GM19324 (cell line): ENCODE data around the gene LTB4R2.

Experiments used
- ATAC-seq: cut with Tn5 transposase; IDR thresholded peaks from one replicate; pipeline ENCODE4 v1.9.1; 2021; ENCODE audit warnings: mild to moderate bottlenecking, moderate library complexity; ENCODE audit not compliant: unreplicated experiment, low FRiP score

LTB4R2 gene

DNA sequence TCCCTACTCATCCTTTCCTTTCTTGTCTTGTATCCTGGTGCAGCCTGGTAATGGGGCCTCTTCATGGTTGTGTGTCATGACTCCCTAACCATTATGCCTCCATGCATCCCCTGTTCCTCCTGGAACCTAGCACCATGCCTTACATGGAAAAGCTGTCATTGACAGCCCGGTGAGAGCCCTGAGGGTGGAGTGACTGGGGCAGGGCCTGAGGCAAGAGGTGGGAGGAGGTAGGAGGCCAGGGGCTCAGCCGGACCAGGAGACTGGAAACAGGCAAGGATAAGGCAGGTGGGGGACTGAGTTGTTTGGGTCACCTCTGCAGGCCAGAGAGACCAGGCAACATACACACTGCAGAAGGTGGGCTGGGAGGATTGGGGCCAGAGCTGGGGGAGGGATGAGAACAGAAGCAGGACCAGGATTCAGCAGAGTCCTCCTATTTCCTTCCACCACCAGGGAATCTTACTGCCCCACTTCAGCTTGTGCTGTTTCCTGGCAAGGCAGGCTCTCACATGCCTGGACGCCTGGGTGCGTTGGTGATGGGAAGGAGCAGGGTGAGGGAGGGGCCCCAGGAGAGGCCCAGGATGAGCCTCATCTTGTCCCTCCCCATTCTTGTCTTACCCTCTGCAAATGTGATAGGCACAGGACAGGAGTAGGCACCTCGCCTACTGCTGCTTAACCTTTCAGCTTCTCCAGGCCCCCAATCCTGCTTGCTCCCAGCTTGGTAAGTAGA is at the start of gene LTB4R2:
LTB4R2 (plus strand) TSS at position 603 of the 727 bp plus-strand sequence. CDS start 525 bp downstream, outside the sequence.
- ATAC-seq = no peak

DNA sequence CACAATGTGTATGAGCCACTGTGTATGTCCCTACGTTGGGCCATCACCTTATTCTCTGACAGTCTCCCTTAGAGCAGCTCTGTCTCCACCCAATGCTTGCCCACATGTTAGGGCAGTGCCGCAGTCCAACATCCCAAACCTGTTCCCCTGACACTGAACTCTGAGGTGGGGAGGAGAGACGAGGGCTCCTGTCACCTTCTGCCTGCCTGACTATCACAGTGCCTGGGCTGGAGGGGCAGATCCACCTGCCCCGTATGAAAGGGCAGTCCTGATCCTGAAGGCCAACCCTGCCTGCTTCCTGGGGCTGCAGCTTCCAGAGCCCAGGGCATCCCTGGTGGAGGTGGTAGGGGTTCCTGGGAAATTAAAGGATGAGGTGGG is 49.2 kb upstream of the LTB4R2 start:
- ATAC-seq = no peak

GRCh38 chr14:24261256-24261968 is 48.5 kb upstream of the LTB4R2 start:
- no peak for ATAC-seq

GRCh38 chr14:24261969-24262327 is 48.0 kb upstream of the LTB4R2 start:
- ATAC-seq = no peak

DNA sequence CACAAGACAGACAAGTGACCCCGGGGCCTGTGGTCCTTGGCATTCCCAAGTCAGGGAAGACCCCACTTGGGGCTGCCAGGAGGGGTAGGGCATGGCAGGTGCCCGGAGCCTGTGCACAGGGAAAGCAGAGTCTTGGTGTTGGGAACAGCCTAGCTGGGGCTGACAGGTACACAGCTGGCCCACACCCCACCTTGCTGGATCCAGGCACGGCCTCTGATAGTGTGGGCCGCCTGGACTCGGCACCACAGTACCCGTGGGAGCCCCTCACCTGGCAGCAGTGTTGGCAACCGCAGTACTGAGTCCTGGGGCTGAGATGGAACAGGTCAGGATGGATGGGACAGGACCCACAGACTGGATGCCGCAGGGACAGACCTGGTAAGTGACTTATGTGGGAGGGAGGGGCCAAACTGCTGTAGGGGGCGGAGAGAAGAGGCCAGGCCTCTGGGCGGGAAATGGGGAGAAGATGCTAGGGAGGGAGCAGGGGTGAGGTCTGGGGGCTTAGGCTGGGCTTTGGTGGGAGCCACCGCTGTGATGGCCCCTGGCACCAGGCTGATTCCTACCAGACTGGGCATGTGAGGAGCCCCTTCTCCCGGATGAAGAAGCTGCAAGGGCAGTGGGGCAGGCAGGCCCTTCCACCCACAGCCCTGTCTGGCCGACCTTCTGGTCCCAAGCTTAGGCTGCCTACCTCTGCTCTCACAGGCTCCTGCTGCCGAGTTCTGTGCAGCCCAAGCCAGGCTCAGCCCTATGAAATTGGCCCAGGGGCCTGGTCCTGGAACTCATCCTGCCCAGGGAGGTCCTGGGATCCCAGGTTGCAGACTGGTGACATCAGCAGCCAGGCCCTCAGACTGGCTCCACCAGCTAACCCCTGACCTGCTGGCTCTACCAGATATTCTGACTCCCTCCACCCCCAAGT is 46.9 kb upstream of the LTB4R2 start, which contains the start of gene TGM1:
TGM1 (minus strand) TSS at position 357 of the 913 bp plus-strand sequence. CDS start 825 bp downstream, outside the sequence.
- no peak for ATAC-seq

DNA sequence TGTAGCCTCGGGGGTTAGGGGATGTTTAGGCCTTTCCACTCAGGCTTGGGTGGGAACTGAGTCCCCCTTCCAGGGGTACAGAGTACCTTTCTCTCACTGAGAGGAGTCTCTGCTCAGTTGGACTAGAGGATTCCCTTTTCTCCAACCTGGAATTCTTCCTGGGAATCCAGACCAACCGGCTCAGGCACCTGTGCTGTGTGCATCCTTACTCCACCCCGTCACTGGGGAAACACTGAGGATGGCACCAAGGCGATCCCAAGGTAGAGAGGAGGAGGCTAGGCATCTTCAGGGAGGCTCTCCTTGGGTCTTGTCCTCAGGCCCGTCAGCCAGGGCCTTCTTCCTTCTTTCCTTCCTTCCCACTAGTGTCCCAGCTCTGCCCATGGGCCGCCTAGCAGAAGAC is 46.1 kb upstream of the LTB4R2 start:
- ATAC-seq = no peak

- ATAC-seq = no peak
These were observed 45.6 kb upstream of the LTB4R2 start for GRCh38 chr14:24264298-24264697.

DNA sequence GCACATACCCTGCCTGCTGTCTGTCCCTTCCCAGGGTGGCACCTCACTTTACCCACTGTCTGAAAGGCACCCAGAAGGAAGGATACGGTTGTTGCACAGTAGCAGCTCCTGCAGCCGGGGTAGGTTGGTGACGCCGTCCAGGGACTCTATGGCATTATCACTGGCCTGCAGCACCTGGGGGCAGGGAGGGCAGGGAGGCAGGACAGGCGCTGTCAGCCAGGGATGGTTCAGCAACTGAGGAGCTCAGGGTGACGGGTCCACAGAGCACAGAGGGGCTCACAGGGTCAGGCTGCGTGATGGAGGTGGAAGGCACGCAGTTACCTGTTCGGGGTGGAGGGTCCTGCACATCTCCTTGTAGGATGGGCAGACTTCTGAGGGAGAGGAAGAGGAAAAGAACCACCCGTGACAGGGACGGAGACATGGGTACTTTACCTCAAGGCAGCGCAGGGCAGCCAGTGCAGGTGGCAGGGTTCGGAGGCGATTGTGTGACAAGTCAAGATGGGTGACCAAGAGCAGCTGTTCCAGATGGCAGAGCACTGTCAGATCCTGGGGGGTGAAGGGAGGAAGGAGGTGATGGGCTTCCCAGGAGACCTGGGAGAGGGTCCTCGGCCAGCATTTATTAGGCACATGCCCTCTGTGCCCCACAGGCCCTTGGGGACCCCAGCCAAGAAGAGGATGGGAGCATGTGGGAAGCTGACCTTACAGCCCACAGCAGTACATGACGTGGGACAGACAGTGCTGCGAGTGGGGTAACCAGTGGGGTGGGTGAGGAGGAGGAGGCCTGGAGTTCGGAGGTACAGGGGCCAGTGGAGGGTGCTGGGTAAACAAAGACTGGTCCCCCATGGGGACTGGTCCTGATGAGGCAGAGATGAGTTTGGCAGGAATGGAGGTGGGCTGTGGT is 43.3 kb upstream of the LTB4R2 start:
- ATAC-seq = no peak

DNA sequence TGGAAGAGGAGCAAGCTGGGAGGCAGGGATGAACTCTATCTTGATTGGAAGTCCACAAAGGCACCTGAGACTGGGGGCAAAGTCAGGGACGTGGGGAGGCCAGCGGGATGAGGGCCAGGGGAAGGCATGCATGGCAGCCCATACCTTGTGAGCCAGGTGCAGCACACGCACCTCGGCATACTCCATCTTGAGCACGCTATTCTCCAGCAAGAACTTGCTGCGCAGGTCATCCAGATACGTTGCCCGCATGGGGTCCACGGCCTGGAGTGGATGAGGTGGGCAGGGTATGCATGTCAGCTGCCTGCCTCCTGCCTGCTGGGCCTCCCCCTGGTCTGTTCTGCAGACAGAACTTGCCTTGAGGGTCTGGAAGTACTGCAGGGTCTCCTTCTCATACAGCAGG is 42.4 kb upstream of the LTB4R2 start:
- no peak for ATAC-seq

DNA sequence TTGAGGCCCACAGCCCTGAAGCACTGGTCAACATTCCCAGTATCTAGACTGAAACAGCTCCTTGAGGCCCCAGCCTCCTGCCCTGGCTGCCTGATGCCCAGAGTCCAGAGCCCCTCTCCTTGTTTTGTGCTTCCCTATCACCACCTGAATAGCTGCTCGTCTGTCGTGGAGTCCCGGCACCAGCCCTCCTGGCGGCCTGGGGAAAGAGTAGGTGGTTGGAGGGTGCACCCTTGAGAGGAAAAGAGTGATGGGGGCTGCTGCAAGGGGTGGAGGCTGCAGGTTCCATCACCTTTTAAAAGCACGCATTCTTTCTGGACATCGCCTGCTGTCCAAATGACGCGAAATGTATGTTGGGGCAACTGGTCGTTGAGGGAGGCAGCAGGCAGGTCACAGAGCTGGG is 41.7 kb upstream of the LTB4R2 start:
- no peak for ATAC-seq

DNA sequence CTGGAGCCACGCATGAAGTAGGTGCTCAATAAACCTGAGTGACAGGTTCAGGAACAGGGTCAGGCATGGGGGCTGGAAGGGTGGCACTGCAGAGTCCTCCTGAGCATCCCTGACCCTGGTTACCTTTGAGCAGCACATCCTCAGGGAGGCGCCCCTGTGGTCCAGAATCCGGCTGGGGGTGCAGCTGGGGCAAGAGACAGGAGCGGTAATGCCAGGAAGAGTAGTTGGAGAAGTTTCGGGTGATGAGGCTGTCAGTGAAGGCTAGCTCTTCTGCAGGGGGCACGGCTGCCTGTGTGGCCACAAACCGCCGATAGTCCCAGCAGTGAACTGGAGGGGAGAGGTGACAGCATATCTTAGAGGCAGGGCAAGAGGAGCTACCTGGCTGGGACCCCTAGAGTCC is 40.6 kb upstream of the LTB4R2 start:
- ATAC-seq = no peak

- no peak for ATAC-seq
These were observed 39.9 kb upstream of the LTB4R2 start for GRCh38 chr14:24269910-24270536.

DNA sequence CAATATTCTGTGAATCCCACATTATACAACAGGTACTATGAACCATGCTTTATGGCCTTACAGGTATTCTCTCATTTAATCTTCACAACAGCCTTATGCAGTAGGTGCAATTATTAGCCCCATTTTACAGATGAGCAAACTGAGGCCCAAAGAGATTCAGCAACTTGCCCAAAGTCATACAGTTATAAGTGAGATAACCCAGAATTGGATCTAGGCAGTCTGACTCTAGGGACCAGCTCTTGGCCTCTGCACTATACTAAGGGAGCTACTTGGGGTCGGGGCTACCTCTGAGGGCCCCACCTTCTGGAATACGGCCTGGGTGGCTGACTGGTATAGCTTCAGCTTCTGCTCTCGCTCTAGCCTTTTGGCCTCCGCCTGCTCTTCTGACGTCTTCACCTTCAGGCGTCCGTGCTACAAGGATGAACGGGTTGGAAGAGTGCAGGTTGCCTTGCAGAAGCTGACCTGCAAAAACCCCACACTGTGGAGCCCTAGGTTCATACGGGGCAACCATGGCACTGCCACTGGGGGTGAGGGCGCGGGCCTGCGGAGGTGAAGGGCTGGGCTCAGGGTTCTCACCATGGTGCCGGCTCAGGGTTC is 39.3 kb upstream of the LTB4R2 start:
- no peak for ATAC-seq

DNA sequence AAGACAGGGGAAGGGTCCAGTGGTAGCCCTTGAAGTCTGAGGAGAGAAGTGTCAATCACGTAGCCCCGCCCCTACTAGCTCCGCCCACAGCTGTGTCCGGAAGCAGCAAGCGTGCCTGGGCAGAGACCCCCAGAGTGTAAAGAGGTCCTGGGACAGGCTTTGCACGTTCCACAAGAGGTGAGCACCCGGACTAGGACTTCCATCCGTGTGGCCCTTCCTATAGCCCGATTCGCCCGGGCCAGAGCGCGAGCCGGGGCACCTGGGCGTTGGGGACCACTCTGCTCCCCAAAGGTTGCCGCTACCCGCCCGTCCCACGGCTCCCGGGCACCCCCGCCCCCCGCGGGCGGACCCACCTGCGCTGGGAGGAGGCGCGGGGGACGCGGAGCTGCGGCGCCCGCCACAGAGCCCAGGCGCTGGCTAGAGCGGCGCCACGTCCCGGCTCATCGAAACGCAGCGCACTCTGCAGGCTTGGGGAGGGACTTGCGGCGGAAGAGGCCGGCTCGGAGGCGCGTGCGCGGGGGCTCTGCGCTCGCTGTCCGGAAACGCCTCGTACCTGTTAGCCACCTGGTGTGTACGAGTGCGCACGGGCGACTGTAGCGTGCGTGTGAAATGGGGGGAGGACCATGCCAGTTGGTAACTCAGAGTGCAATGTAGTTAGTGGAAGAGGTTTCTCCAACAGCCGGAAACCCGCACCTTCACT is 38.7 kb upstream of the LTB4R2 start, which contains the start of gene RABGGTA:
RABGGTA (minus strand) TSS at position 464 of the 700 bp plus-strand sequence. CDS start 482 bp downstream, outside the sequence.
- peak; percentile 93 for ATAC-seq

GRCh38 chr14:24271834-24272263 is 38.1 kb upstream of the LTB4R2 start:
- ATAC-seq = no peak

GRCh38 chr14:24272467-24272866 is 37.5 kb upstream of the LTB4R2 start:
- ATAC-seq = no peak

GRCh38 chr14:24273422-24273998 is 36.4 kb upstream of the LTB4R2 start:
- no peak for ATAC-seq

- ATAC-seq = no peak
These were observed 35.8 kb upstream of the LTB4R2 start for GRCh38 chr14:24274101-24274543.
